ENCODE data around the gene LCE3E. TPM values are rescaled to one million over a fixed set of nuclear protein-coding genes. Genes with fewer than 3 reads are reported as not detected.

Gene LCE3E
- total RNA-seq, 1 experiment from 2014 or later: not detected

GRCh38 chr1:152585586-152585985, 19.0 kb upstream of the LCE3E start:
- Histone ChIP-seq H2AFZ (ENCODE audit: low read depth, low read length, poor library complexity, severe bottlenecking) (no peak overlapping the region), H4K20me1 (ENCODE audit: insufficient read depth) (no peaks in the 10 kb centered on the region), H3K4me1 (ENCODE audit: control insufficient read depth in 1 of 2, insufficient read depth in 2 of 2, low read length in 2 of 2) (no peaks in the 10 kb centered on the region), H3K36me3 (ENCODE audit: control insufficient read depth in 1 of 2, insufficient read depth in 2 of 2, low read length in 2 of 2) (no peaks in the 10 kb centered on the region), H3K79me2 (ENCODE audit: insufficient read depth, low read length) (no peaks in the 10 kb centered on the region), H3K27me3 (ENCODE audit: insufficient read depth, low read length) (no peaks in the 10 kb centered on the region; the same call in 1 of the 2 replicates), H3K4me3 (replicated peaks in 1 of 2; ENCODE audit: low read depth in 1 of 2, low read length in 2 of 2) (no peak overlapping the region), H3K27ac (ENCODE audit: low read depth, low read length) (no peak overlapping the region), H3K9me2 (ENCODE audit: insufficient read depth) (no peaks in the 10 kb centered on the region), H3K9me3 (ENCODE audit: control insufficient read depth in 1 of 2, insufficient read depth in 1 of 2, low read depth in 1 of 2, low read length in 2 of 2) (no peaks in the 10 kb centered on the region), H3K4me2 (ENCODE audit: low read length) (no peak overlapping the region), H3K9ac (ENCODE audit: low read length) (no peak overlapping the region)
- TF ChIP-seq CTCF (IDR thresholded peaks at IDR 0.05 in 2 of 3, conservative IDR thresholded peaks at IDR 0.05 in 1 of 3; ENCODE audit: borderline replicate concordance in 1 of 3, insufficient read depth in 1 of 3, low read depth in 2 of 3, low read length in 2 of 3): peak in 2 of 3 experiments; percentile 21 to 25; a peak in 3 of 6 replicates
- no peak for TF ChIP-seq CBX3 (IDR thresholded peaks at IDR 0.05; ENCODE audit: low read depth)
- ChIA-PET RAD21 (ENCODE audit: low non-redundant PET in 1 of 2, low total read pairs in 2 of 2, uncharacterized antibody in 2 of 2, unreplicated experiment in 2 of 2) (no interaction called here), CTCF (no interaction called here), POLR2A (no interaction called here)
- BruUV-seq (replicated peaks): no TSS peak
- ATAC-seq: no peak
- intact Hi-C loops (cut with micrococcal nuclease): no loop called here
- DNase-seq (ENCODE audit: low read depth, low spot score): no peak

- no peak for ATAC-seq
Observed at GRCh38 chr1:152582647-152583046, 16.1 kb upstream of the LCE3E start.

More at GRCh38 chr1:152582647-152583046, 16.1 kb upstream of the LCE3E start:
- H3K36me3 ChIP-seq (ENCODE audit: control insufficient read depth in 1 of 2, insufficient read depth in 2 of 2, low read length in 2 of 2): no peaks in the 10 kb centered on the region
- H3K4me2 ChIP-seq (ENCODE audit: low read length): no peak overlapping the region
- H3K4me1 ChIP-seq (ENCODE audit: control insufficient read depth in 1 of 2, insufficient read depth in 2 of 2, low read length in 2 of 2): no peaks in the 10 kb centered on the region
- intact Hi-C loops (cut with micrococcal nuclease): loop anchor here (5.0 kb wide), 1 partner anchor 35 kb away; no protein-coding TSS in a partner anchor
- H4K20me1 ChIP-seq (ENCODE audit: insufficient read depth): no peaks in the 10 kb centered on the region
- no TSS peak for BruUV-seq (replicated peaks)
- no peaks in the 10 kb centered on the region for H3K9me3 ChIP-seq (ENCODE audit: control insufficient read depth in 1 of 2, insufficient read depth in 1 of 2, low read depth in 1 of 2, low read length in 2 of 2)
- no peak overlapping the region for H2AFZ ChIP-seq (ENCODE audit: low read depth, low read length, poor library complexity, severe bottlenecking)
- no peak overlapping the region for H3K27ac ChIP-seq (ENCODE audit: low read depth, low read length)
- TF ChIP-seq ZBTB33 (IDR thresholded peaks at IDR 0.05; ENCODE audit: extremely low read depth, insufficient replicate concordance, low read length): no peak
- TF ChIP-seq RAD21 (IDR thresholded peaks at IDR 0.05; ENCODE audit: low read depth): no peak
- no peak for TF ChIP-seq ZFX (IDR thresholded peaks at IDR 0.05)
- TF ChIP-seq ATF3 (IDR thresholded peaks at IDR 0.05): no peak
- TF ChIP-seq POLR2A (IDR thresholded peaks at IDR 0.05; ENCODE audit: borderline replicate concordance, extremely low read depth, insufficient read depth, insufficient read length): no peak
- TF ChIP-seq ELF1 (IDR thresholded peaks at IDR 0.05; ENCODE audit: borderline replicate concordance, low read depth): no peak
- no peak for TF ChIP-seq CBX3 (IDR thresholded peaks at IDR 0.05; ENCODE audit: low read depth)
- CTCF ChIA-PET: no interaction called here
- POLR2A ChIA-PET: no interaction called here
- peaks cover 14% of the 10 kb centered on the region; the same call in 1 of the 2 replicates for H3K27me3 ChIP-seq (ENCODE audit: insufficient read depth, low read length)
- H3K9ac ChIP-seq (ENCODE audit: low read length): no peak overlapping the region
- RAD21 ChIA-PET (ENCODE audit: low non-redundant PET in 1 of 2, low total read pairs in 2 of 2, uncharacterized antibody in 2 of 2, unreplicated experiment in 2 of 2): no interaction called here
- no peaks in the 10 kb centered on the region for H3K79me2 ChIP-seq (ENCODE audit: insufficient read depth, low read length)
- no peak overlapping the region for H3K4me3 ChIP-seq (replicated peaks in 1 of 2; ENCODE audit: low read depth in 1 of 2, low read length in 2 of 2)
- DNase-seq (ENCODE audit: low read depth, low spot score): no peak
- H3K9me2 ChIP-seq (ENCODE audit: insufficient read depth): no peaks in the 10 kb centered on the region

All from HCT116 (cell line).